ENCODE results near the gene CEND1. TPM values are rescaled to one million over a fixed set of nuclear protein-coding genes. Genes with fewer than 3 reads are reported as not detected.

The CEND1 gene
- total RNA-seq, 6 donors from 2014 or later, result not detected

DNA sequence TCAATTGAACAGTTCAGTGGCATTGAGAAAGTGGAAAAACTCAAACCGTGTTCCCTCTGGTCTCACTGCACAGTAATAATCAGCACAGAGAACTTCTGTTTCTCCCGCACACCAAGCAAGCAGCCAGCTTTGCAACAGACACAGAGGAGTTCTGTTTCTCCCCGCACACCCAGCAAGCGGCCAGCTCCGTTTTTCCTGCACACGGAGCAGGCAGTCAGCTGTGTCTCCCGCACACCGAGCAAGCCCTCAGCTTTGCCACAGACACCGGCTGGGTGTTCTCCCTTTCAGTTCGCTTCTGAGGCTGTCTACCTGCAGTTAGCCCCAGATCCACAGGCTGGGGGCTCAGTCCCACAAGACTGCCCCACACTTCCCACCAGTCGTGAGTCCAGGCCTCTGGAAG lies 52.5 kb downstream of the CEND1 start:
- no peaks in the 10 kb centered on the region for H3K9me3 ChIP-seq
- no peaks in the 10 kb centered on the region for H3K27me3 ChIP-seq
- WGBS, 2 donors, result 31 to 34% methylated on average over 9 to 11 of the region's 11 CpGs
- ATAC-seq (ENCODE audit: low FRiP score in 2 of 2) (no peak), DNase-seq (no peak)
- TF ChIP-seq POLR2A (IDR thresholded peaks at IDR 0.05), result no peak
- TF ChIP-seq POLR2AphosphoS5 (IDR thresholded peaks at IDR 0.05), result no peak
- no peak for TF ChIP-seq EP300 (IDR thresholded peaks at IDR 0.05)
- TF ChIP-seq CTCF (IDR thresholded peaks at IDR 0.05), result no peak
- H3K4me1 ChIP-seq, result peaks cover 0 to 10% (median 9%) of the 10 kb centered on the region in 4 donors
- no peaks in the 10 kb centered on the region for H3K36me3 ChIP-seq
- no peak overlapping the region for H3K27ac ChIP-seq
- no peak overlapping the region for H3K4me3 ChIP-seq

Small RNA genes lying within 50 kb of the gene (small RNA-seq; reads per million reads assigned to genes)
- 0 reads per million in 4 donors for gene SNORA52

Other genes starting within 250 kb of the CEND1 start
- gene LMNTD2, start 229.4 kb downstream of the CEND1 start, total RNA-seq, result 10 to 100 TPM in 2 of 6 donors, 1 to 10 TPM in 4; 4.6 to 32.5 (median 6.7) TPM
- 100 to 1,000 TPM in 5 of 6 donors, 10 to 100 TPM in 1; 80.2 to 222 (median 129) TPM for gene RASSF7, start 229.1 kb downstream of the CEND1 start, total RNA-seq
- 10 to 100 TPM; 25.7 to 93.2 (median 37.9) TPM for gene PHRF1, start 213.6 kb downstream of the CEND1 start, total RNA-seq
- 100 to 1,000 TPM in 2 of 6 donors, 10 to 100 TPM in 4; 32.6 to 123 (median 56.2) TPM for gene IRF7, start 174.1 kb downstream of the CEND1 start, total RNA-seq
- under 1 TPM in 1 of 6 donors, not detected in 5; 0.40 TPM for gene CDHR5, start 165.1 kb downstream of the CEND1 start, total RNA-seq
- under 1 TPM in 1 of 6 donors, not detected in 5; 0.72 TPM for gene SCT, start 162.9 kb downstream of the CEND1 start, total RNA-seq
- gene DRD4, start 152.8 kb downstream of the CEND1 start, total RNA-seq, result 1 to 10 TPM in 3 of 6 donors, under 1 TPM in 1, not detected in 2; 0.54 to 4.2 (median 1.5) TPM
- gene DEAF1, start 94.9 kb downstream of the CEND1 start, total RNA-seq, result 10 to 100 TPM; 23.9 to 87.3 (median 35.6) TPM
- 10 to 100 TPM; 28.6 to 62.9 (median 36.1) TPM for gene TMEM80, start 94.3 kb downstream of the CEND1 start, total RNA-seq
- gene EPS8L2, start 83.9 kb downstream of the CEND1 start, total RNA-seq, result 100 to 1,000 TPM; 120 to 497 (median 199) TPM
- 100 to 1,000 TPM; 163 to 313 (median 217) TPM for gene TALDO1, start 42.6 kb downstream of the CEND1 start, total RNA-seq
- 10 to 100 TPM; 14.8 to 77.7 (median 63.6) TPM for gene GATD1, start 12.6 kb downstream of the CEND1 start, total RNA-seq
- gene SLC25A22, start 8.2 kb upstream of the CEND1 start, total RNA-seq, result 10 to 100 TPM; 13.6 to 29.3 (median 22.3) TPM
- gene PIDD1, start 15.1 kb upstream of the CEND1 start, total RNA-seq, result 10 to 100 TPM in 5 of 6 donors, 1 to 10 TPM in 1; 5.2 to 76.5 (median 15.4) TPM
- 1,000 to 10,000 TPM in 2 of 6 donors, 100 to 1,000 TPM in 4; 451 to 1,926 (median 773) TPM for gene RPLP2, start 19.9 kb upstream of the CEND1 start, total RNA-seq
- gene PNPLA2, start 28.8 kb upstream of the CEND1 start, total RNA-seq, result 100 to 1,000 TPM in 4 of 6 donors, 10 to 100 TPM in 2; 74.5 to 303 (median 164) TPM
- gene CRACR2B, start 37.8 kb upstream of the CEND1 start, total RNA-seq, result 100 to 1,000 TPM in 1 of 6 donors, 10 to 100 TPM in 5; 29.0 to 157 (median 41.4) TPM
- 100 to 1,000 TPM; 179 to 545 (median 421) TPM for gene CD151, start 42.9 kb upstream of the CEND1 start, total RNA-seq
- gene POLR2L, start 52.4 kb upstream of the CEND1 start, total RNA-seq, result 100 to 1,000 TPM in 3 of 6 donors, 10 to 100 TPM in 3; 34.1 to 168 (median 102) TPM
- 100 to 1,000 TPM in 5 of 6 donors, 10 to 100 TPM in 1; 91.3 to 181 (median 169) TPM for gene TSPAN4, start 52.8 kb upstream of the CEND1 start, total RNA-seq
- 100 to 1,000 TPM in 1 of 6 donors, 10 to 100 TPM in 5; 34.6 to 144 (median 59.1) TPM for gene CHID1, start 120.7 kb upstream of the CEND1 start, total RNA-seq
- 100 to 1,000 TPM in 3 of 6 donors, 10 to 100 TPM in 3; 55.7 to 273 (median 103) TPM for gene AP2A2, start 135.8 kb upstream of the CEND1 start, total RNA-seq
- gene MUC6, start 246.6 kb upstream of the CEND1 start, total RNA-seq, result 1 to 10 TPM in 1 of 6 donors, under 1 TPM in 2, not detected in 3; 0.06 to 4.2 (median 0.51) TPM